NCI-H1092 (cell line): Measurements from ENCODE around the gene PYGB.

Source experiments
- DNase-seq: peaks from one replicate; lab custom pipeline; 2025; lab: John Stamatoyannopoulos, UW

The PYGB gene

DNA sequence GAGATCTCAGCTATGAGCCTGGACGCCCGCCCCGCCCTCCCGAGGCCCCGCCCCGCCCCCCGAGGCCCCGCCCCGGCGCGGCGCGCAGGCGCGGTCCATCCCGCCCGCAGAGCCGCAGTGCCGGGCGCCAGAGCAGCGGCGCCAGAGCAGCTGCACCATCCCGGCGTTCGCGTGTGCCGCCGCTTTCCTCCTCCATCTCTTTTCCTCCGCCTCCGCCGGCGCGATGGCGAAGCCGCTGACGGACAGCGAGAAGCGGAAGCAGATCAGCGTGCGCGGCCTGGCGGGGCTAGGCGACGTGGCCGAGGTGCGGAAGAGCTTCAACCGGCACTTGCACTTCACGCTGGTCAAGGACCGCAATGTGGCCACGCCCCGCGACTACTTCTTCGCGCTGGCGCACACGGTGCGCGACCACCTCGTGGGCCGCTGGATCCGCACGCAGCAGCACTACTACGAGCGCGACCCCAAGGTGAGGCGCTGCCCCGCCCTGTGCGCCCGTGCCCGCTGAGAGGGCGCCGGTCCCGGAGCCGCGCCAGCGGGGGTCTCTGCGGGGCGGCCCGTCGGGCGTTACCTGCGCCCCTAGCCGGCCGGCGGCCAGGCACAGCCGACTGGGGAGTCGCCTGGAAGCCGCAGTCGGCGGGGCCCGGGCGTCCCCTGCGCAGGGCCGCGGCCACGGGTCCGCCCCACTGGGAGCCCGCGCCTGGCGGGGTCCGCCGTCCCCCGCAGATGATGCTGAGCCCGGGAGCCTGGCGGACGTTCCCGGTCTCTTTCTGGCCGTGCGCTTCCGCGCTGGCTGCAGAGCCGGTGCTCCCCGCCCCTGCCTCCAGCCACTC, at the start of gene PYGB:
PYGB (plus strand) TSS at position 130 of the 830 bp plus-strand sequence; CDS start at position 224, 94 bp downstream.
- DNase-seq = peak; percentile 71

DNA sequence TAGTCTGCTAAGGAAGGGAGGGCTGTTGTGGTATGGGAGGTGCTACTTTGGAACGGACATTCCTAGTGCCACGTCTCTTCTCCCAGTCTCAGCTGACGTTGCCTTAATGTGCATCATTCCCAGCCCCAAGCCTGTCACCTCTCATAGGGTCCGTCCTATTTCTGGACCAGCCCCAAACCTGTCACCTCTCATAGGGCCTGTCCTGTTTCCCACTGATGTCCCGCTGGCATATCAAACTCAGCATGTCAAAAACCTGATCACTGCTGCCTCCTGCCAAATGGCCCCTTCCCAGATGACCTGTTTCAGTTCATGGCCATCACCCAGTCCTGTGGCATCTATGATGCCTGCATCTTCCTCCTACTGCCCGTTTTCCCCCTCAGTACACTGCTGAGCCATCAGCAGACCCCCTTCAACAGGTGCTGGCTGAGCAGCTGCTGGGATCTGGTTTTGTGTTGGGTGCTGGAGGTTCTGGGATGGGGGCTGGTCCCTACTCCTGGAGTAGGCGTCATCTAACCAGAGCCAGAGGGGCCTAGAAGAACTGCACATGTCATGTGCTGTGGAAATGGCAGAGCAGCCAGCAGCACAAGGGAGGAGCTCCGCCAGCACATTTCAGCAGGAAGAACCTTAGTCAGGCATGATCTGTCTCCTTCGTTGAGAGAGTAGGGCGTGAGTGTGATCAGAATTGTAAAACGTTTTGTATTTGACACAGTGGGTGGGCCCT, 49.1 kb upstream of the PYGB start:
- DNase-seq = no peak

DNA sequence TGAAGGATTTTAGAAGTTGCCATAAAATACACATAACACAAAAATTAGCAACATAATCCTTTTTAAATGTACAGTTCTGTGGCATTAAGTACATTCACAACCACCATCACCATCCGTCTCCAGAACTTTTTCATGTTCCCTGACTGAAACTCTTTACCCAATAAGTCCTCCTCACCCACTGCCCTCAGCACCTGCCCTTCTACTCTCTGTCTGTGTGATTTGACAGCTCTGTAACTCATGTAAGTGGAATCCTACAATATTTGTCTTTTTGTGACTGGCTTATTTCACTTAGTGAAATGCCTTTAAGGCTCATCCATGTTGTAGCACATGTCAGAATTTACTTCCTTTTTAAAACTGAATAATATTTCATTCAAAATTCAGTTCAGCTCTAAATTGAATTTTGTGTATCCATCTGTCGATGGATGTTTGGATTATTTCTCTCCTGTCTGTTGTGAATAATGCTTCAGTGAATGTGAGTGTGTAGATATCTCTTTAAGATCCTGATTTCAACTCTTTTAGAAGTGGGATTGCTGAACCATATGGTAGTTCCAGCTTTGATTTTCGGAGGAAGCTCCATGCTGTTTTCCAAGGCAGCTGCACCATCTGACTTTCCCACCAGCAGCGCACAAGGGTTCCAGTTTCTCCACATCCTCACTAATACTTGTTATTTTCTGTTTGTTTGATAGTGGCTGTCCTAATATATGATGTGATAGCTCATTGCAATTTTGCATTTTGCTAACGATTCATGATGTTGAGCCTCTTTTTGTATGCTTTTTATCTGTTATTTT, 48.2 kb upstream of the PYGB start:
- DNase-seq = no peak

DNA sequence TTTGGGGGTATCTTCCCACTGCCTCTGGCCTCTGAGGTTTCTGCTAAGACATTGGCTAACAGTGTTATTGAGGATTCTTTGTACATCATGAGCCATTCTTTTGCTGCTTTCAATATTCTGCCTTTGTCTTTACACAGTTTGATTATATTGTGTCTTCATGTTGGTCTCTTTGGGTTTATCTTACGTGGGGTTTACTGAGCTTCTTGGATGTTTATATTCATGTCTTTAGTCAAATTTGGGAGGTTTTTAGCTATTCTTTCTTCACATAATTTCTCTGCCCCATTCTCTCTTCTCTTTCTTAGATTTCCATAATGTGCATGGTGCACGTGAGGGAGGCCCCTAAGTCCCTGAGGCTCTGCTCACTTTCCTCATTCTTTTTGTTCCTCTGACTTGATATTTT, 44.8 kb upstream of the PYGB start:
- no peak for DNase-seq

DNA sequence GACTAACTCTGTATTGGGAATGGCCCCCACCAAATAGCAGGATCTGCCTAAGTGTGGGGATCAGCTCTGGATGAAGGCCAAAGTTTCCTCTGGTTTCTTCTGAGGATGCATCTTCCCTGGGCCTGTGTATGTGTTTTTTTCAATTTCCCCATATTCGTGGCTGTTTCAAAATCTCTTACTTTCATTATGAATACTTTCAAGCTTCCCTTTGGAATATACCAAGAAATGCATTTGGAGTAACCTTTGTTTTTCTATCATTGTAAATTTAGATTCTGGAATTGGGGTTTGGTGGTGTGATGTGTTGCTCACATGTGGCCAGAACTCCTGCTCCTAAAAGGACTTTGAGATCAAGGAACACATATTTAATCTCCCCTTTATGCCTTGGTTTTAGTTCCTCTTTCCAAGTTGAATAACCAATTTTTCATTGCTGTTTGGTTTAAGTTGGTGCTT, 44.0 kb upstream of the PYGB start:
- DNase-seq = no peak

DNA sequence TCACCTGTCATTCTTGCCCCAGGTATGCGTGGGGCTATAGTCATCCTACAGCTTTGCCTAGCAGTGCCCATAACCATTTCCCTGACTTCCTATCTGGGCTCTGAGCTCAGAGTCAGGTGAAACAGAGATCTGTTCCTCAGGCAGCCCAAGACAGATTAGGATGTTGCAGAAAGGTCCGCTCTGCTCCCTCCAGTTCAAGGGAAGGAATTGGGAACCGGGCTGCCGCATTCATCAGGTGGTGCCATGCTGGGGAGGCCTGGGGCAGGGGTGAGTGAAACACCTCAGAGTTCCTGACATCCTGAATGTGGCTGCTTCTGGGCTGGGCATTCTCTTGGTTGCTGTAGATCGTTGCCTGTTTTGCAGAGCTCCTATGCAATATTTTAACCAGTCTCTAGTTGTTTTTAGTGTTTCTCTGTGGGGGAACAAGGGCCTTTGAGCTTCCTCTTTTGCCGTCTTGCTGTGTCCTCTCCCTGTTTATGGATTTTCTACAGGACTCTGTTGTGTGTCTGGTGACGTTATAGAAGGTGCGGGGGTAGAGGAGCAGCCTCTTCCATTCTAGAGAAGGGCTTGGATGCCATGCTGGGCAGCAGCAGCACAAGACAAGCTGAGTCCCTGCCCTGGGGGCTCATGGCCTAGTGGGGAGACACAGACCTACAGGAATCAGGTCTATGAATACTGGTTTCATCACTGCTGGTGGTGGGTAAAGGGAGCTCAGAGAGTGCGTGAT, 43.2 kb upstream of the PYGB start:
- DNase-seq = no peak

DNA sequence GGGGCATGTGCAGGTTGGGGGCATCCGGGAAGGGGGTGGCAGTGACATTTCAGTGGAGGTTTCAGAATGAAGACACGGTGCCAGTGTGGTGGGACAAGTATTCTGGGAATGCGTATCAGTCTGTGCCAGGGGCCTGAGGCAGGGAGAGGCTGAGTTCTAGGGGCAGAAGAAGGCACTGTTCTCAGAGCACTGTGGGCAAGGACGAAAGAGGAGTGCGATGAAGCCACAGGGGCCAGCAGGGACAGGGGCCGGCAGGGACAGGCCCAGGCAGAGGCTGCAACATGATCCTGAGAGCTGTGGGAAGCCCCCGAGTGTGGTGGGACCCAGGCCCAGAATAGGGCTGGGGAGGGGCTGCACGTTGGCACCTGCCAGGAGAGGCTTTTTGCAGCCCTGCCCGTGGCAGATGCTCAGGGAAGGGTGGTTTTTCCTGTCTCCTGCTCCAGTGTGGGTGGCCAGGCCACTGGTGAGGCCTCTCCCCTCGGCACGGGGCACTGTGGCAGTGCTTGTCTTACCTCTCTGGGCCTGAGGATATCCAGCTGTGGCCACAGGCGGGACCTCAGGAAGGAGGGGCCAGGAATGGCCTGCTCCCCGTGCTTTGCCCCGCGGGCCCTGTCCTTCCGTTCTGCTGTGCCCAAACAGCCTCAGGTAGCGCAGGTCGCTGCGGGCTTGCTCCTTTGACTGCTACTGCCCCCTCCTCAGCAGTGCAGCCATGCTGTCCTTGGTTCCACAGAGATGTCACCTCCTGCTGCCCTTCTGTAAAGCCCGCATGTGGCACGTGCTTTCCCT, 42.4 kb upstream of the PYGB start:
- DNase-seq = no peak

DNA sequence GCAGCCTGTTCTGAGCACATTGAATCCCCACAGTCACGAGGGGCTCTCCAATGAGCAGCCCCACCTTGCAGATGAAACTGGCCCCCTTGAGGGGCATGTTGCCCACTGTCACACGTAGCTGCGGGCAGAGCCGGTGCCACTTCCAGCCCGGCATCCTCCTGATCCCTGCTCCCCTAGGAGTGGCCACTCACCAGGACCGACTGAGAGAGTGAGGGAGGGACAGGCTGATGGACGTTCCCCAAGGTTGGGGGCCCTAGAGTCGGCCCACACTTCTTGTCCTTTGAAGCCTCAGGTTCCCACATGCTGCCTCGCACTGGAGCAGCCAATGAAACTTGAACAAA, 41.9 kb upstream of the PYGB start:
- no peak for DNase-seq

DNA sequence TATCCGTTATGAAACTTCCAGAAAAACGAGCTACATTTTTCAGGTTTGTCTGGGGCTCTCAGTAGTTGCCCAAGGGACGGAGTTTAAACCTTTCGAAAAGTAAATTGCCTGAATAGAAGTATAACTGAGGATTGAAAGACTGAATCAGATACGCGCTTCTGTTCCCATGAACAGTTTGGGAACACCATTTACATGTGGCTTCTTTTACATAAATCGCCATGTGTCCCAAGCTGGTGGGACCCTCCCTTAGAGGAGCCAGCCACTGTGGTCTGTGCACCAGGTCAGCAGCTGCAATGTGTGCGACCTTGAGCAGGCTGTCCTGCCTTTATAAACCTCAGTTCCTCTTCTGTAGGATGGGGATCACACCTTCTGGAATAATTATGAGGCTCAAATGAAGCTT, 41.3 kb upstream of the PYGB start:
- no peak for DNase-seq

DNA sequence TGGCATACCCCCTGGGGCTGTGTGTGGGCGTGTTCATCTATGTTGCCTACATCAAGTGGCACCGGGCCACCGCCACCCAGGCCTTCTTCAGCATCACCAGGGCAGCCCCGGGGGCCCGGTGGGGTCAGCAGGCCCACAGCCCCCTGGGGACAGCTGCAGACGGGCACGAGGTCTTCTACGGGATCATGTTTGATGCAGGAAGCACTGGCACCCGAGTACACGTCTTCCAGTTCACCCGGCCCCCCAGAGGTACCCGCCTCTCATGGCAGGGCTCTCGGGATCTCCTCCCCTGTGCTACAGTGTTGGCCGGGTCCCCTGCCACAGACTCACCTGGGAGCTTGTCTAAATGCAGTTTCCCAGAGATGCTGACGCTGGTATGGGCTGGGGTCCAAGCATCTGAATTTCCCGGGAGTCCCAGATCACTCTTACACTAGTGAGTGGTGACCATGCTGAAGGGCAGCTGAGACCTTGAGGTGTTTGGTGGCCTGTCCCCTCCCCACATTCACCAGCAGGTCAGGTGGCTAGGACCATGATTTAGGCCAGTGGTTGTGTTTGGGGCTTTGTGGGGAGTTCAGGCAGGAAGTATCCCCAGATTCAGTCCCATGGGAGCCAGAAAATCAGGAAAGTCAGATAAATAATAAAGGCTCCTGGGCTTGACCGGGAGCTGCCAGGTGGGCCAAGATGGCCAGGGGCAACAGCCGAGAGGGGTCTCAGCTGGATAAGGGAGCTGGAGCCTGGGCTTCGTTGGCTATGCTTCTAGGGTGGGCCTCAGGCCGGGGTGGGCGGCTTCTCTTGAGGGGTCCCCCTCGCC, 40.5 kb upstream of the PYGB start:
- DNase-seq = no peak

DNA sequence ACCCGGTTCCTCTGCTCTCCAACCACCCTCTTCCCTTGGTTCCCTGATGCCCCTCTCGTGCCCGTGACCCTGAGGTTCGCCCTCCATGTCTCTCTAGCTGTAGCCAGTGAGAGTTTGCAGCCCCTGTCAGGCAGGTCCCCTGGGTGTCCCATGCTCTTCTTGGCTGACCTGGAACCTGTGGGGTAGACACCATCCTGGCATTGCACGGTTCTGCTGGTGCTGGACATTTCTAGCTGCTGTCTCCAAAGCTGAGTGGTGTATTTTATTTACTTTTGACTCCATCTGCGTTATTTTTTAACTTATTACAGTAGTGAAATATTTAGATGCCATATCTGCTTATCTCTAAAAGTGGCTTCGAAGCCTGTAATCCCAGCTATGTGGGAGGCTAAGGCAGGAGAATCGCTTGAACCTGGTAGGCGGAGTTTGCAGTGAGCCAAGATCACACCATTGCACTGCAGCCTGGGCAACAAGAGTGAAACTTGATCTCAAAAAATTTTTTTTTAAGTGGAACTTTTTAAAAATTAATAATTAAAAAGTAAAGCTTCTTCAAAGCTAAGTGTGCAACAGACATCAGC, 39.8 kb upstream of the PYGB start:
- no peak for DNase-seq

DNA sequence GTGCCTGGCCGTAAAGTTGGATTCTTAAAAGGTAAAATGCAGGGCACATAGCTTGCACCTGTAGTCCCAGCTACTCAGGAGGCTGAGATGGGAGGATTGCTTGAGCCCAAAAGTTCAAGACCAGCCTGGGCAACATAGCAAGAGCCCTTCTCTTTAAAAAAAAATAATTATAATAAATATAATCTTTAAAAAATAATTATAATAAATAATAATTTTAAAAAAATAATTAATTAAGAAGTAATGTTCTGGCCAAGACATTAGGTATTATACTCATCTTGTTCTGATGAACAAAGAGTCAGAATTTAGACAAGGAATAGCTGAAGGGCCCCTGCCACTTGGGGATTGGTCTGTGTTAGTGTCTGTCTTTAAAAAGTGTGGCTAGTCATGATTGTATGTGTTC, 38.5 kb upstream of the PYGB start:
- no peak for DNase-seq

DNA sequence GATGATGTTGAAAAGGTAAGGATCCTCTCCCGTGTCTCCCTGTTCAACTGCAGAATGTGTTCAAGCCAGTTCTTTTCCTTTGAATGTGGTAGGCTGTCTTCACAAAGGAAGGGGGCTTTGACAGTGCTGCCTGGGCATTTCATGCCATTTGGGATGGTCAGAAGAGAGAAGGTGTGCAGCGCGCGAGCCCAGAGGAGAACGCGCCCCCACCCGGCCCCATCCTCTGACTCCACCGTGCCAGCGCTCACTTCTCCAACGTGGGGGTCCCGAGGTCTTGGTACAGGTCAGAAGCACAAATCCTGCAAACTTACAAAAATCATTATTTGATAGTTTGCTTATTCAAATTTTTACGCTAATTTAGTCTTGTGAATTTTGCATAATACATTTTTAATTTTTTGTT, 38.0 kb upstream of the PYGB start:
- no peak for DNase-seq

DNA sequence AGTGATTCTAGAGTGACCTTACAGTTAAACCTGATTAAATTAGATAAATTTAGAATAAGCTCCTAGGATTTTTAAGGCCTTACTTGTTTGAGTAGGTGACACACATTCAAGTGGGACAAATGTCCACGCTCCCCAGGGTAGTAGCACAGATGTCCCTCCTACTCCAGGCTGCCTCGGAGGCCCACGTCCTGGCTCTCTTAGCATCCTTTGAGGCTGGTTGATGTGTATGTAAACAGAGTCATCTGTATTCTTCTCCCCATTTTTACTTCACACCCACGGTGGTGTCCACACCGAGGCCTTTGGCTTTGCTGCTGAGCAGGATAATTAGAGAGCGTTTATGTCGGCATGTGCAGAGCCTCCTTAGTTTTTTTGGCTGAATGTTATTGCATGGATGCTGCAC, 36.6 kb upstream of the PYGB start:
- no peak for DNase-seq

DNA sequence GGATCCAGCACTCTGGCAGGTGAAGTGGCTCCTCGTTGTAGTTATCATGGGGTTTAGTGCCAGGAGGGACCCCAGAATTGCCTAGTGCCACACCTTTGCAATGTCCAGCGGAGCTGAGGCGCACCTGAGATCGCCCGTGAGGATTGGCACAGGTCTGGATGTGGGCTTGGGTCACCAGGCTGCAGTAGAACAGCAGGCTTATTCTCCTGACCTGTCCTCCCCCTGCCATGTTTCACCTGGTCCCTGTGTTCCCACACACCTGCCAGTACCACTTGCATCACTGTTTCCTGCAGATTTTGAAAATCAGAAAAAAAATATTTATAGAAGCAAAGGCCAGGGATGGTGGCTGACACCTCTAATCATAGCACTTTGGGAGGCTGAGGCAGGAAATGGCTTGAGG, 35.6 kb upstream of the PYGB start:
- DNase-seq = no peak

DNA sequence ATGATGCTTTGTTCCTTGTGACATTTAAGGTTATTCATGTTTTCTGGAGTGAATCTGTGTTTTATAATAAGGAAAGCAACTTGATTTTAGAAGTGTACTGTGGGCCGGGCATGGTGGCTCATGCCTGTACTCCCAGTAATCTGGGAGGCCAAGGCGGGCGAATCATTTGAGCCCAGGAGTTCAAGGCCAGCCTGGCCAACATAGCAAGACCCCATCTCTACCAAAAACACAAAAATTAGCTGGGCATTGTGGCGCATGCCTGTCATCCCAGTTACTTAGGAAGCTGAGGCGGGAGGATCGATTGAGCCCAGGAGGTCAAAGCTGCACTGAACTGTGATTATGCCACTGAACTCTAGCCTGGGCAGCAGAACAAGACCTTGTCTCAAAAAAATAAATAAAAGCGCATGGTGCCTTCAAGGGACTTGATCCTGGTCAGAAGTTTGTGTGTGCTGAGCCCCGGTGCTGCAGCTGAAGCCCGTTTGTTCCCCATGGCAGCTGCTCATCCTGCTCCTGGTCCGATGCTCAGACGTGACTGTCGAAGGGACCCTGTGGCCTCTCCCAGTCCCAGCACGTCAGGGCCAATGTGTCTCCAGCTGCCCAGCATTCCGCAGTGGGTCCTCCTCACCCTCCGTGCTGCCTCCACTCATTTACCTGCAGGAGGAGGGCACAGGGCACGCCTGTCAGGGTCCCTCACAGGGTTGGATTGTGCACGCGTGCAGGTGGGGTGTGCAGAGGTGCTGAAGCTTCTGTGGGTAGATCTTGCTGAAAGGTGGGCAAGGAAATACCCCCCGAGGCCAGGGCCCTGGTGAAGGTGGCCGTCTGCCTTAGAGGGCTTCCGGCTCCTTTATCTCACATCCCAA, 34.1 kb upstream of the PYGB start:
- DNase-seq = no peak

DNA sequence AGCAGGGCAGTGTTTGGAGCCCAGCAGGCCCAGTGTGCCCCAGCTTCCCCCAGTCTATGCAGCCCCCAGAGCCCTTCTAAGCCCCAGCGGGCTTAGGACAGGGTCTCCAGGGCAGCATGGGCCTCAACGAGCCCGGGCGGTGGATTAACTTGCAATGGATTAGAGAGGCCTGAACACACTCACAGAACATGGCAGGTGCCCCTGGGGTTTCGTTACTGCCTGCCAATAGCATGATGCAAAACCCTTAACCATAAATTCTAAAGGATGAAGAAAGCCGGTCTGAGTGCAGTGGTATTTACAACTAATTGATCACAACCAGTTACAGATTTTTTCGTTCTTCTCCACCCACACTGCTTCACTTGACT, 33.5 kb upstream of the PYGB start:
- no peak for DNase-seq

DNA sequence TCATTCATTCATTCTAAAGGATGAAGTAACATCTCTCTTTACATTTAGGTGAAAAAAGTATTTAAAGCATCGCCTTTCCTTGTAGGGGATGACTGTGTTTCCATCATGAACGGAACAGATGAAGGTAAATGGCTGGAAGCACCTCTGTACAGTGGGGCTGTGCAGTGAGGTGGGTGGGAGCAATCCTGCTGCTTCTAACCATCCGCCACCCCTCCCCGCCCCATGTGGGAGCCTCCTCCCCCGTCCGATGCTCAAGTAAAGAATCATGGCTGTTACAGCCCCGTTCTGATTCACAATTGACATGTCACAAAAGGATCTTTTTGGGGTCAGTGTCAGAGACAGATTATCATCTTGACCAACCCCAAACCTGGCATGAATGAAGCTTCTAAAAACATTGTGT, 33.1 kb upstream of the PYGB start:
- no peak for DNase-seq

DNA sequence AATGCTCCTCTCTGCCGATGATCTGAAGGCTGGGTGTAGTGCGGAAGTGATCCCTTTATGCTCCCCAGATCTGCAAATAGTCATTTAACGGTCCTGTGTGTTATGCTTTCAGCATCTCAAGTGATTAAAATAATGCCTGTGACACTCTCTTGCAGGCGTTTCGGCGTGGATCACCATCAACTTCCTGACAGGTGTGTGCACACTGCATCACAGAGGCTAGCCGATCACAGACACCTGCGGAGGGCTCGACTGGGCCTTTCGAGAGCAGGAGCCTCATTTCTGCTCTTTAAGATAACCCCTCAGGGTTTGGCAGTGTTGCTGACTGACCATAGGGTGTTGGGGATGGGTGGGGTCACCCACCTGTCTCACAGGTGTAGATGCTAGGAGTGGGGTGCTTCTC, 32.4 kb upstream of the PYGB start:
- no peak for DNase-seq
